Liver (tissue), 9 donors: Measurements from ENCODE around the gene RCOR2. TPM values are rescaled to one million over a fixed set of nuclear protein-coding genes. Genes with fewer than 3 reads are reported as not detected.

Experiments used
- DNase-seq: peaks from one replicate; pipeline ENCODE4 v3.0.0-alpha.2; 2017; ENCODE audit warnings: low spot score
- H3K27ac ChIP-seq, 2 donors: one replicate each; pipeline ENCODE4 v1.7.0; 2013; ENCODE audit warnings: inconsistent platforms in 2 of 2, low read length in 2 of 2, control low read depth in 1 of 2, low read depth in 1 of 2, mild to moderate bottlenecking in 1 of 2
- H3K27me3 ChIP-seq, 4 donors: one replicate each; pipeline versions ENCODE4 v1.6.1 to v1.7.0; 2013; ENCODE audit warnings: low read length in 3 of 4, inconsistent platforms in 1 of 4, mild to moderate bottlenecking in 1 of 4, moderate library complexity in 1 of 4; ENCODE audit not compliant: control insufficient read depth in 4 of 4, insufficient read depth in 4 of 4
- H3K36me3 ChIP-seq, 4 donors: one replicate each; pipeline versions ENCODE4 v1.6.1 to v1.7.0; 2013; ENCODE audit warnings: low read length in 3 of 4, mild to moderate bottlenecking in 3 of 4, low read depth in 1 of 4, moderate library complexity in 1 of 4; ENCODE audit not compliant: control insufficient read depth in 4 of 4, insufficient read depth in 3 of 4
- H3K4me1 ChIP-seq, 4 donors: one replicate each; pipeline versions ENCODE4 v1.6.1 to v1.7.0; 2013; ENCODE audit warnings: low read length in 3 of 4, mild to moderate bottlenecking in 3 of 4, moderate library complexity in 1 of 4; ENCODE audit not compliant: control insufficient read depth in 4 of 4, insufficient read depth in 4 of 4
- H3K4me3 ChIP-seq, 3 donors: one replicate each; pipeline versions ENCODE4 v1.6.1 to v1.7.0; 2013; ENCODE audit warnings: low read length in 3 of 3, control low read depth in 1 of 3, low read depth in 1 of 3, mild to moderate bottlenecking in 1 of 3
- H3K9ac ChIP-seq, 2 donors: one replicate each; pipeline ENCODE4 v1.7.0; 2013; ENCODE audit warnings: low read length in 2 of 2, mild to moderate bottlenecking in 2 of 2, moderate library complexity in 2 of 2, control low read depth in 1 of 2, low read depth in 1 of 2
- H3K9me3 ChIP-seq, 4 donors: one replicate each; pipeline versions ENCODE4 v1.6.1 to v1.7.0; 2013; ENCODE audit warnings: low read length in 3 of 4; ENCODE audit not compliant: control insufficient read depth in 4 of 4
- ATF3 ChIP-seq: IDR thresholded peaks from 2 replicates; pipeline ENCODE4 v1.6.1; 2016; ENCODE audit warnings: antibody characterized with exemption
- CTCF ChIP-seq: fragments of 150-350 bp; IDR thresholded peaks from 2 replicates; pipeline ENCODE4 v1.5.1; 2017; ENCODE audit warnings: improper control_type of control experiment, low read depth, low read length; ENCODE audit not compliant: missing input control
- EGR1 ChIP-seq, 2 donors: IDR thresholded peaks; 2 replicates each; pipeline ENCODE4 v1.6.1; 2016 to 2018; ENCODE audit warnings: antibody characterized with exemption in 2 of 2, low read depth in 2 of 2
- FOXA1 ChIP-seq: IDR thresholded peaks from 2 replicates; pipeline ENCODE4 v1.6.1; 2016; ENCODE audit warnings: antibody characterized with exemption
- FOXA2 ChIP-seq: IDR thresholded peaks from 2 replicates; pipeline ENCODE4 v1.6.1; 2016; ENCODE audit warnings: antibody characterized with exemption
- GABPA ChIP-seq, 2 donors: IDR thresholded peaks in 1 of 2; conservative IDR thresholded peaks in 1 of 2; 2 replicates each; pipeline ENCODE4 v1.6.1; 2016; ENCODE audit warnings: antibody characterized with exemption in 2 of 2, mild to moderate bottlenecking in 1 of 2, moderate library complexity in 1 of 2
- HNF4A ChIP-seq, 2 donors: conservative IDR thresholded peaks; 2 replicates each; pipeline ENCODE4 v1.6.1; 2016; ENCODE audit warnings: antibody characterized with exemption in 2 of 2, mild to moderate bottlenecking in 2 of 2
- HNF4G ChIP-seq: IDR thresholded peaks from 2 replicates; pipeline ENCODE4 v1.6.1; 2016; ENCODE audit warnings: antibody characterized with exemption
- NR2F2 ChIP-seq: IDR thresholded peaks from 2 replicates; pipeline ENCODE4 v1.6.1; 2016; ENCODE audit warnings: antibody characterized with exemption
- RAD21 ChIP-seq, 2 donors: IDR thresholded peaks; 2 replicates each; pipeline ENCODE4 v1.6.1; 2016; ENCODE audit warnings: antibody characterized with exemption in 2 of 2, mild to moderate bottlenecking in 2 of 2
- RXRA ChIP-seq, 2 donors: IDR thresholded peaks; 2 replicates each; pipeline ENCODE4 v1.6.1; 2017 to 2018; ENCODE audit warnings: antibody characterized with exemption in 2 of 2, mild to moderate bottlenecking in 1 of 2
- SP1 ChIP-seq: IDR thresholded peaks from 2 replicates; pipeline ENCODE4 v1.6.1; 2018; ENCODE audit warnings: antibody characterized with exemption, mild to moderate bottlenecking
- YY1 ChIP-seq: IDR thresholded peaks from 2 replicates; pipeline ENCODE4 v1.6.1; 2016; ENCODE audit warnings: antibody characterized with exemption, mild to moderate bottlenecking
- ZBTB33 ChIP-seq: IDR thresholded peaks from 2 replicates; pipeline ENCODE4 v1.6.1; 2016; ENCODE audit warnings: antibody characterized with exemption
- WGBS: extraction: QIAGEN DNeasy Blood & Tissue Kit; methylation state at CpG from one replicate; pipeline ENCODE4 v1.1.7; 2013; 5-methylcytosine and 5-hydroxymethylcytosine counted together
- polyA plus RNA-seq, 2 donors: library from polyadenylated mRNA; stranded (reverse) in 1 of 2; unstranded in 1 of 2; fragments of 200-250 nt in 1 of 2; fragments of >200 nt in 1 of 2; fragmentation: Nextera tagmentation in 1 of 2; extraction: Ambion mirVana in 1 of 2; gene quantifications; one replicate each; pipeline versions ENCODE4 v1.2.1 to v1.2.3, GENCODE V29; 2013 to 2015
- total RNA-seq, 2 donors: library from RNA; depleted of rRNA; stranded (reverse); fragments of >200 nt; gene quantifications; one replicate each; pipeline ENCODE4 v1.2.3, GENCODE V29; 2014
- donor health status: healthy.
- donor health status: healthy.
- donor health status: healthy.
- donor health status: healthy.
- donor health status: healthy.

RCOR2 gene
- total and polyA plus RNA-seq, 4 donors, result 0.05 to 0.19 TPM; not detected in 2

- TF ChIP-seq GABPA (IDR thresholded peaks at IDR 0.05 in 1 of 2, conservative IDR thresholded peaks at IDR 0.05 in 1 of 2) (no peak), RXRA (IDR thresholded peaks at IDR 0.05) (no peak), NR2F2 (no peak), HNF4A (conservative IDR thresholded peaks at IDR 0.05) (no peak)
Observed at GRCh38 chr11:63906087-63906486, 10.9 kb downstream of the RCOR2 start (continued).

GRCh38 chr11:63905179-63905578 lies 11.8 kb downstream of the RCOR2 start:
- Histone ChIP-seq H3K4me1 (peaks cover 0 to 3% (median 0%) of the 10 kb centered on the region in 4 donors), H3K9ac (no peak overlapping the region), H3K27me3 (no peaks in the 10 kb centered on the region), H3K4me3 (no peak overlapping the region), H3K36me3 (peaks cover 12 to 65% (median 55%) of the 10 kb centered on the region in 4 donors), H3K9me3 (no peaks in the 10 kb centered on the region), H3K27ac (no peak overlapping the region)
- 94% methylated on average over 6 of the region's 6 CpGs for WGBS
- no peak for DNase-seq
- no peak for TF ChIP-seq HNF4A (conservative IDR thresholded peaks at IDR 0.05)
- no peak for TF ChIP-seq RAD21 (IDR thresholded peaks at IDR 0.05)
- no peak for TF ChIP-seq ZBTB33
- no peak for TF ChIP-seq NR2F2

- WGBS, result 96% methylated on average over 13 of the region's 13 CpGs
- Histone ChIP-seq H3K27ac (no peak overlapping the region), H3K27me3 (no peaks in the 10 kb centered on the region), H3K9ac (no peak overlapping the region), H3K9me3 (no peaks in the 10 kb centered on the region), H3K36me3 (peaks cover 12 to 70% (median 59%) of the 10 kb centered on the region in 4 donors), H3K4me1 (peaks cover 0 to 3% (median 0%) of the 10 kb centered on the region in 4 donors), H3K4me3 (no peak overlapping the region)
- no peak for TF ChIP-seq FOXA2
- TF ChIP-seq GABPA (IDR thresholded peaks at IDR 0.05 in 1 of 2, conservative IDR thresholded peaks at IDR 0.05 in 1 of 2), result no peak
- no peak for TF ChIP-seq HNF4G
- TF ChIP-seq SP1, result no peak
- no peak for TF ChIP-seq HNF4A (conservative IDR thresholded peaks at IDR 0.05)
- no peak for TF ChIP-seq YY1
- TF ChIP-seq ZBTB33, result no peak
- no peak for DNase-seq
Observed at GRCh38 chr11:63904743-63905142, 12.2 kb downstream of the RCOR2 start.

GRCh38 chr11:63903884-63904283 lies 13.1 kb downstream of the RCOR2 start:
- no peak overlapping the region for H3K27ac ChIP-seq
- no peak overlapping the region for H3K9ac ChIP-seq
- H3K27me3 ChIP-seq, result no peaks in the 10 kb centered on the region
- TF ChIP-seq SP1, result no peak
- TF ChIP-seq FOXA2, result no peak
- TF ChIP-seq FOXA1, result no peak
- TF ChIP-seq RAD21 (IDR thresholded peaks at IDR 0.05), result no peak
- no peak for TF ChIP-seq ATF3
- no peak for TF ChIP-seq ZBTB33
- no peak for TF ChIP-seq EGR1 (IDR thresholded peaks at IDR 0.05; ENCODE audit: low read depth in 2 of 2)
- no peak for TF ChIP-seq CTCF
- no peak for TF ChIP-seq RXRA (IDR thresholded peaks at IDR 0.05)
- DNase-seq, result no peak
- H3K9me3 ChIP-seq, result no peaks in the 10 kb centered on the region
- peaks cover 0 to 3% (median 0%) of the 10 kb centered on the region in 4 donors for H3K4me1 ChIP-seq
- peaks cover 13 to 77% (median 66%) of the 10 kb centered on the region in 4 donors for H3K36me3 ChIP-seq
- no peak overlapping the region for H3K4me3 ChIP-seq
- 96% methylated on average over 14 of the region's 14 CpGs for WGBS
